Cardiac muscle cell (in vitro differentiated cells and primary cell): ENCODE results near the gene CFTR. TPM values are rescaled to one million over a fixed set of nuclear protein-coding genes. Genes with fewer than 3 reads are reported as not detected.
"Not testable (repeated sequence)": the region's sequence is repeated elsewhere in the genome, so short reads cannot be mapped to it uniquely, and the experiment has no call there.

ENCODE experiments used
- DNase-seq, 2 donors: peaks; one replicate each; pipeline versions ENCODE4 v3.0.0 to v3.0.0-alpha.2; 2010 to 2017; ENCODE audit warnings: low read depth in 1 of 2, low spot score in 1 of 2
- H3K27ac ChIP-seq: fragments of 200-600 bp; sonication (generic); 2 replicates; pipeline ENCODE4 v1.5.1; 2016
- H3K27me3 ChIP-seq: fragments of 200-600 bp; sonication (generic); 2 replicates; pipeline ENCODE4 v1.6.0; 2016; ENCODE audit warnings: control low read depth
- H3K36me3 ChIP-seq: fragments of 200-600 bp; sonication (generic); 2 replicates; pipeline ENCODE4 v1.5.1; 2016; ENCODE audit warnings: control low read depth
- H3K4me1 ChIP-seq: fragments of 200-600 bp; sonication (generic); 2 replicates; pipeline ENCODE4 v1.8.1; 2017; ENCODE audit warnings: low read depth, mild to moderate bottlenecking, mixed run types
- H3K4me3 ChIP-seq: fragments of 200-600 bp; sonication (generic); 2 replicates; pipeline ENCODE4 v1.5.1; 2016; ENCODE audit warnings: mild to moderate bottlenecking
- H3K9me3 ChIP-seq: fragments of 200-600 bp; sonication (generic); 2 replicates; pipeline ENCODE4 v1.5.1; 2017; ENCODE audit warnings: low read depth, mild to moderate bottlenecking, control low read depth
- CTCF ChIP-seq: IDR thresholded peaks from 2 replicates; pipeline ENCODE4 v1.5.1; 2012; ENCODE audit warnings: low read depth, mild to moderate bottlenecking, low read length
- polyA plus RNA-seq: library from polyadenylated mRNA; unstranded; fragments of >200 nt; fragmentation: Nextera tagmentation; extraction: Ambion mirVana; gene quantifications from 2 replicates; pipeline ENCODE4 v1.2.1, GENCODE V29; 2016
- total RNA-seq: library from RNA; depleted of rRNA; stranded (reverse); fragments of >200 nt; gene quantifications from 2 replicates; pipeline ENCODE4 v1.2.3, GENCODE V29; 2016

Gene CFTR
- total and polyA plus RNA-seq, 2 experiments from 2014 or later = 8.8 to 12.0 TPM

GRCh38 chr7:117502331-117502730, 22.5 kb downstream of the CFTR start:
- Histone ChIP-seq H3K4me3 (no peak overlapping the region), H3K9me3 (no peaks in the 10 kb centered on the region), H3K27me3 (no peaks in the 10 kb centered on the region), H3K4me1 (no peaks in the 10 kb centered on the region), H3K36me3 (no peaks in the 10 kb centered on the region), H3K27ac (no peak overlapping the region)
- no peak for DNase-seq
- no peak for TF ChIP-seq CTCF

- no peak overlapping the region for H3K4me3 ChIP-seq
- no peak overlapping the region for H3K27ac ChIP-seq
- no peaks in the 10 kb centered on the region for H3K36me3 ChIP-seq
- TF ChIP-seq CTCF = no peak
- no peaks in the 10 kb centered on the region for H3K27me3 ChIP-seq
- no peaks in the 10 kb centered on the region for H3K9me3 ChIP-seq
- no peaks in the 10 kb centered on the region for H3K4me1 ChIP-seq
- no peak for DNase-seq
Measured at GRCh38 chr7:117505238-117505637, 25.4 kb downstream of the CFTR start.

- H3K4me3 ChIP-seq = no peak overlapping the region
- TF ChIP-seq CTCF = no peak
- no peaks in the 10 kb centered on the region for H3K27me3 ChIP-seq
- H3K9me3 ChIP-seq = no peaks in the 10 kb centered on the region
- no peak overlapping the region for H3K27ac ChIP-seq
- no peaks in the 10 kb centered on the region for H3K4me1 ChIP-seq
- DNase-seq = no peak
- H3K36me3 ChIP-seq = no peaks in the 10 kb centered on the region
Measured at GRCh38 chr7:117508676-117509075, 28.9 kb downstream of the CFTR start.

GRCh38 chr7:117517194-117517593, 37.4 kb downstream of the CFTR start:
- not testable (repeated sequence) for H3K27me3 ChIP-seq, H3K27ac ChIP-seq, H3K4me1 ChIP-seq, H3K36me3 ChIP-seq, H3K4me3 ChIP-seq, H3K9me3 ChIP-seq, DNase-seq

GRCh38 chr7:117530390-117530789, 50.6 kb downstream of the CFTR start:
- Histone ChIP-seq H3K27ac (no peak overlapping the region), H3K4me1 (no peaks in the 10 kb centered on the region), H3K4me3 (no peak overlapping the region), H3K9me3 (no peaks in the 10 kb centered on the region), H3K27me3 (no peaks in the 10 kb centered on the region), H3K36me3 (no peaks in the 10 kb centered on the region)
- TF ChIP-seq CTCF = no peak
- no peak for DNase-seq

GRCh38 chr7:117531595-117532244, 51.9 kb downstream of the CFTR start:
- H3K36me3 ChIP-seq = no peaks in the 10 kb centered on the region
- peaks cover 6% of the 10 kb centered on the region for H3K4me1 ChIP-seq
- no peak for DNase-seq
- no peak for TF ChIP-seq CTCF
- H3K27me3 ChIP-seq = no peaks in the 10 kb centered on the region
- no peak overlapping the region for H3K4me3 ChIP-seq
- no peak overlapping the region for H3K27ac ChIP-seq
- H3K9me3 ChIP-seq = no peaks in the 10 kb centered on the region
